HG03442 (cell line): Measurements from ENCODE around the gene HOXC5.

Experiments
- ATAC-seq: cut with Tn5 transposase; IDR thresholded peaks from one replicate; pipeline ENCODE4 v1.9.1; 2021; ENCODE audit warnings: mild to moderate bottlenecking, moderate library complexity; ENCODE audit not compliant: unreplicated experiment

Gene HOXC5

GRCh38 chr12:54019091-54019811 is 13.6 kb upstream of the HOXC5 start:
- ATAC-seq: no peak

- ATAC-seq: no peak
Measured at GRCh38 chr12:54019924-54020590, 12.8 kb upstream of the HOXC5 start.

DNA sequence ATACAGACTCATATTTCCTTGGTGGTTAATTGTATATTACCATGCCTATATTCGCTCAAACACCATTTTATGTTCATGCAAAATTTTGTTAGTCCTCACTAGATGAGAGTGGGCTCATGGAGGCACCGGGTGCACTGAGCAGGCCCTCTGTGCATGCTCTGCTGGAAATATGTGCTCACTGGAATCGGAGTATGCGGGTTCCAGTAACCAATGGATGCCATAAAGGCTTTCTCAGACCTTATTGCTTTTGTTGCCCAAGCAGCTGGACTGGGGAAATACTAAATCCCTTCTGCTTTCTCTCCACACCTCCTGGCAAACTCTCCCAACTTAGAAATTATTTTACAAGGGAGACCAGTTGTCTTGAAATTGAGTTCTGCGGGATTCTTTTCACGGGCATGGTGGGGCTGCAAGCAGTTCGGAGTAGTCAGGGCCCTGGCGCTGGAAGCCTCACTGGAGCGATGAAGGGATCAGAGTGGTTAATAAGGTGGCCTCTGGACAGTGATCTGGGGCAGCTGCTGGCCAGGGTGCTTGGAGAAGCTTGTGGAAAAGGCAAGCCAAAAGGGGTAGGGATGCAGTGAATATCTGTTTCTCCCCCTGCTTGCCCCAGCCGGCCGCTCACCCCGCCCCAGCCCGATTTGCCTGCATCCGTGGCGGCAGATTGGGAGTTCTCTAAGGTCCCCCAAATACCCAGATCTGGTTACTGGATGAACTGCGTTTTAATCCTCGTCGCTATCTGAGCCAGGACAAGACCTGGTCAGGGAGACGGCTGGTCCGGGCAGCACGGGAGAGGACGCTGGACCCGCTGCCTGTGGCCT is 12.1 kb upstream of the HOXC5 start:
- ATAC-seq: no peak

- no peak for ATAC-seq
Measured at GRCh38 chr12:54021432-54022013, 11.3 kb upstream of the HOXC5 start.

DNA sequence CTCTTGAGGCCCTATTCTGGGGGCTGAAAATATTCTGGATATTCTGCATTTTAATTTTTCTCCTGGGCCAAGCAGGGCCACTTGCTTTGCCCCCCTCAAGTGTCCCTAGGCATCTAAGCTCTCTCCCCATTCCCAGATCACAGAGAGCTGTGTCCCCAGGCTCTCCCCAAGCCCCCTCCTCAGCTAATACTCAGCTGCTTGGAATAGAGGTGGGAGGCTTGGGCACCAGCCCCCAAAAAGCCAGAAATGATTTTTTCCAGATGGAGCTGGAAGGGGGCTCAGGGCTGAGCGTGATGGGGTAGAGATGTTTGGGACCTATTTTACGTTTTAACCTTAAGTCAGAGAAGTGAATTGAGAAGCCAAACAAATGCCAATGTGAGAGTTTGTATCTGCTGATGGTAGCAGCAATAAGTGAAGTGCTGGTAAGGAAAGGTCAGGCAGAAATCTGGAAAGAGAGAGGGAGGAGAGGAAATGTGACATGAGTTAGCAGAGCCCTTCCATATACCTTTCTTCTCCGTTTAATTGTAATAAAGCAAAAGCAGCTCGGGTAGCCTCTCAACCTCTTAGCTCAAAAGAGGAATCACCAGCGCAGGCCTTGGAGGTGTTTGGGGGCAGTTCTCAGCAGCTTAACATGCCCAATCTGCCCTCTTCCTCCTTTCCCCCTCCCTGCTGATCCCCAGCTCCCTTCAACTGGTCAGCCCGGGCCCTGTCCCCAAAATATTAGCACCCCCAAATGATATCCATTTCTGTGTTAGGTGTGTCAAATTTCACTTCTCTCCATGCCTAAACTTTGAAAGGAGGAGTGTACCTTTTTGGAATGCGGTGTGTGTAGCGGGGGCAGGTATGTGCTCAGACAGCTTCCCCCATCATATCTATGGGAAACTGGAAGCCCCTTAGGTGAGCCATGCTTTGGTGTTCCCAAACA is 9.6 kb upstream of the HOXC5 start:
- ATAC-seq: no peak

- ATAC-seq: no peak
Measured at GRCh38 chr12:54024127-54024526, 8.7 kb upstream of the HOXC5 start.

GRCh38 chr12:54024581-54025305 is 8.1 kb upstream of the HOXC5 start:
- ATAC-seq: no peak

GRCh38 chr12:54025499-54026405 is 7.1 kb upstream of the HOXC5 start:
- no peak for ATAC-seq

- no peak for ATAC-seq
Measured at GRCh38 chr12:54026640-54027441, 6.0 kb upstream of the HOXC5 start.

DNA sequence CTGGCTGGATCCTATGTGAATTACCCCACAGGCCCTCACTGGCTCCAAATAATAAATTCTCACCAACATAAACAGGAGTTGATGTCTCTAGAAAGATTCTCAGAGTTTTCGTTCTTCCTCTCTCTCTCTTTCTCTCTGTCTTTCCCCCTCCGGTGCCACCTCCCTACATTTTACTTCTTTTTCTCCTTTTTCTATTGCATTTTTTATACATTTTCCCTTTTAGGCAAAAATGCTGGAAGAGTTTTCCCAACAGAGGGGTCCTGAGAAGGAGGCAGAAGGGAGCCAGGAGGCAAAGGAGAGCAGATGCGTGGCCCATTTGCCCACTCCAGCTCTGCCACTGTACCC is 5.4 kb upstream of the HOXC5 start:
- no peak for ATAC-seq

DNA sequence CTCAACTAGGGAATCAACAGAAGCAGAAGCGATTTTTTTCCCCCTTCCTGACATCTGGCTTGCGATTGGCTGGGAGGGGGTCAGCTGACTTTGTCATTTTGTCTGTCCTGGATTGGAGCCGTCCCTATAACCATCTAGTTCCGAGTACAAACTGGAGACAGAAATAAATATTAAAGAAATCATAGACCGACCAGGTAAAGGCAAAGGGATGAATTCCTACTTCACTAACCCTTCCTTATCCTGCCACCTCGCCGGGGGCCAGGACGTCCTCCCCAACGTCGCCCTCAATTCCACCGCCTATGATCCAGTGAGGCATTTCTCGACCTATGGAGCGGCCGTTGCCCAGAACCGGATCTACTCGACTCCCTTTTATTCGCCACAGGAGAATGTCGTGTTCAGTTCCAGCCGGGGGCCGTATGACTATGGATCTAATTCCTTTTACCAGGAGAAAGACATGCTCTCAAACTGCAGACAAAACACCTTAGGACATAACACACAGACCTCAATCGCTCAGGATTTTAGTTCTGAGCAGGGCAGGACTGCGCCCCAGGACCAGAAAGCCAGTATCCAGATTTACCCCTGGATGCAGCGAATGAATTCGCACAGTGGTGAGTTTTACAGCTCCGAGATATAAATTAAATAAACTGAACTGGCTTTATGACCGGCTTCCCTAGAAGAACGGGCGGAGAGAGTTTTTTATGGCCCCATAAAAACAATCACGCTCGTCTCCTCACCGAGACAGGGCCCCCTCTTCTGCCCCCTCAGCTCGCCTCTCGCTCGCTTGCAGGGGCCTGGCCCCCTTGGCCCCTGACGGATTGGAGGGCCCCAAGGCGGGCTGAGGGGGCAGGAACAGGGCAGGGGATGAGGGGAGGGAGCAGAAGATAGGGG is 4.3 kb upstream of the HOXC5 start, which contains the start of gene HOXC6:
Gene HOXC6 (plus strand): TSS at position 127 of the 888 bp plus-strand sequence. CDS start 82 bp downstream, at position 209.
- ATAC-seq: no peak

- ATAC-seq: no peak
Measured at GRCh38 chr12:54029529-54030441, 3.1 kb upstream of the HOXC5 start.

DNA sequence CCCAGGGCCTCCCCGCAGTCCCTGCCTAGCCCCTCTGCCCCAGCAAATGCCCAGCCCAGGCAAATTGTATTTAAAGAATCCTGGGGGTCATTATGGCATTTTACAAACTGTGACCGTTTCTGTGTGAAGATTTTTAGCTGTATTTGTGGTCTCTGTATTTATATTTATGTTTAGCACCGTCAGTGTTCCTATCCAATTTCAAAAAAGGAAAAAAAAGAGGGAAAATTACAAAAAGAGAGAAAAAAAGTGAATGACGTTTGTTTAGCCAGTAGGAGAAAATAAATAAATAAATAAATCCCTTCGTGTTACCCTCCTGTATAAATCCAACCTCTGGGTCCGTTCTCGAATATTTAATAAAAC is 2.4 kb upstream of the HOXC5 start:
- ATAC-seq: no peak

DNA sequence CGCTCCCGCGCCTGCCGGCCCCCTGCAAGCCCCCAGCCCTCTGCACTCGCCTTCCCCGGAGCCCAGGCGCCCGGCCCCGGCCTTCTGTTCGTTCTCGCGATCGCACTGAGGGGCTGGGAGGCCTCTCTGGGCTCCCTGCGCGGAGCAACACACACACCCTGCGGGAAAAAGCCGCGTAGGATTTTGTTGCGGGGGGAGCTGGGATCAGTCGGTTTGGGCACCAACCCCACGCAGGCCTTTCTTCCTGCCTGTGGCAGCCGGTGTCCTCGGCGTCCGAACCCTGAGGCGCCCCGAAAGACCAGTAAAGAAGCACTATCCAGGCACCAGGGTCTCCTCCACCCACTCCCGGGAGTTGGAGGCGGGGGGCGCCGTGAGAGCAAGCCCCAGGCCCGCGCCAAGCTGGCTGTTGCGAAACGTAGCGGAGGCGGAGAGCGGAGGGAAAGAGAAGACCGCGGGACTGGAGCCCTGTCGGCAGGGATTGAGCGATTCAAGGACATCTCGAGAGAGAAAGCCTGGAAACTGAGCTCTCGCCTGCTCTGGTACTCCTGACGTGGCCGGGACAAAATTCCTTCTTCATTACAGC is 1.9 kb upstream of the HOXC5 start:
- no peak for ATAC-seq

- ATAC-seq: no peak
Measured at GRCh38 chr12:54031480-54031879, 1.4 kb upstream of the HOXC5 start.
